H1 (cell line): ENCODE measurements around the gene MYCBP2. TPM values are rescaled to one million over a fixed set of nuclear protein-coding genes. Genes with fewer than 3 reads are reported as not detected.

Experiments used
- EGR1 ChIP-seq: IDR thresholded peaks from 2 replicates; pipeline ENCODE4 v1.6.1; 2011; ENCODE audit warnings: low read depth, low read length, borderline replicate concordance
- FOSL1 ChIP-seq: IDR thresholded peaks from 2 replicates; pipeline ENCODE4 v1.6.1; 2011; ENCODE audit warnings: mild to moderate bottlenecking, low read depth, low read length, moderate library complexity; ENCODE audit not compliant: insufficient read depth
- HDAC6 ChIP-seq: IDR thresholded peaks from one replicate; pipeline ENCODE4 v1.7.1; 2012; ENCODE audit warnings: low read depth, mild to moderate bottlenecking, inconsistent platforms, low read length, moderate library complexity
- KDM1A ChIP-seq: fragments of 200-600, 300-600 bp; sonication (generic); IDR thresholded peaks from 2 replicates; pipeline ENCODE4 v1.7.1; 2016; ENCODE audit warnings: mild to moderate bottlenecking, low read length, borderline replicate concordance
- SP2 ChIP-seq: IDR thresholded peaks from 2 replicates; pipeline ENCODE4 v1.6.1; 2012; ENCODE audit warnings: mild to moderate bottlenecking, low read length, inconsistent platforms
- TAF1 ChIP-seq: IDR thresholded peaks from 2 replicates; pipeline ENCODE4 v1.6.1; 2011; ENCODE audit warnings: mild to moderate bottlenecking, low read depth, low read length
- TCF12 ChIP-seq: IDR thresholded peaks from 2 replicates; pipeline ENCODE4 v1.6.1; 2011; ENCODE audit warnings: low read depth, mild to moderate bottlenecking, low read length
- polyA plus RNA-seq, 7 experiments: library from polyadenylated mRNA; depleted of rRNA in 3 of 7; stranded (reverse) in 5 of 7; unstranded in 2 of 7; fragments of >200 nt in 5 of 7; fragments of 200-250 nt in 2 of 7; gene quantifications; 1 replicate in 5 of 7; 2 replicates in 1 of 7; 4 replicates in 1 of 7; pipeline versions ENCODE4 v1.2.1 to v1.2.3, GENCODE V29; 2011 to 2013; ENCODE audit warnings: missing spikeins in 2 of 7, mixed read lengths in 2 of 7
- total RNA-seq: library from RNA; stranded (reverse); fragmentation: NEBNext Ultra II Directional; extraction: Animal tissue kit (Norgen Biotek cat#: 25700); gene quantifications from 2 replicates; pipeline ENCODE4 v1.2.1, GENCODE V29; 2021
- TF ChIP-seq, protein P1 (sequence below), 3 experiments: IDR thresholded peaks; 1 replicate in 2 of 3; 2 replicates in 1 of 3; pipeline versions ENCODE4 v1.5.1 to v1.6.1; 2011; ENCODE audit warnings: low read length in 3 of 3, mild to moderate bottlenecking in 3 of 3, inconsistent platforms in 2 of 3, low read depth in 1 of 3, moderate library complexity in 1 of 3; ENCODE audit not compliant: insufficient read depth in 1 of 3; ENCODE audit errors: control extremely low read depth in 1 of 3
- TF ChIP-seq, protein P2 (sequence below): fragments of 300-600 bp; sonication (generic); IDR thresholded peaks from 2 replicates; pipeline ENCODE4 v1.7.1; 2012; ENCODE audit warnings: low read length, moderate library complexity, mild to moderate bottlenecking, inconsistent platforms; ENCODE audit not compliant: insufficient replicate concordance

MYCBP2 gene
- total and polyA plus RNA-seq, 2 of the 8 experiments (the other 6 are each of a cell fraction or from before 2014, with no cell fraction given): 19.0 to 52.1 TPM

DNA sequence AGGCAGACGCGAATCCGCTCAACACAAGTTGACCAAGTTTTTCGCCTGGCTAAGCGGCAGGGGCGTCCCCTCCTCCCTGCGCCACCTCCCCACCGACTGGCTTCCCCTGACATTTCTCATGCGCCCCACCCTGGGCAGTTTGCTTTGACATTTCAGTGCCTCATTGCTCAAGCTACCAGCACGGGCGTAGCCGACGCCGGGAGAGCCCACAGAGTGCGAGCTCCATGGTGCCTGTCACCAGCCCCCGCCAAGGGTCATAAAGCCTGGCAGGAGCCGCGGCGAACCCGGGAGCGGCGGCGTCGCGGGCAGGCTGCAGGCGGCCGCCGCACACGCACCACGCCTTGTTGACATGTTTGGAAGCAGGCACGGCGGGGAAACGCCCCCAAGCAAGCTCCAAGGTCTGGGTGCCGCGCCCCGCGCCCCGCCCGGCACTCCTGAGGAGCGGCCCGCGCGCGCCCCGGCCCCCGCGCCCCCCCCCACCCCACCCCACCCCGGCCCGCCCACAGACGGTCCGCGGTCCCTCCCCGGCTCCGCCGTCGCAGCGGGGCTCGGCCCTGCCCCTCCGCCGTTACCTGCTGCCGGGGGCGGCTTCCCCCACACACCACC, 300.5 kb downstream of the MYCBP2 start (continued):
- TF ChIP-seq, protein P1, sequence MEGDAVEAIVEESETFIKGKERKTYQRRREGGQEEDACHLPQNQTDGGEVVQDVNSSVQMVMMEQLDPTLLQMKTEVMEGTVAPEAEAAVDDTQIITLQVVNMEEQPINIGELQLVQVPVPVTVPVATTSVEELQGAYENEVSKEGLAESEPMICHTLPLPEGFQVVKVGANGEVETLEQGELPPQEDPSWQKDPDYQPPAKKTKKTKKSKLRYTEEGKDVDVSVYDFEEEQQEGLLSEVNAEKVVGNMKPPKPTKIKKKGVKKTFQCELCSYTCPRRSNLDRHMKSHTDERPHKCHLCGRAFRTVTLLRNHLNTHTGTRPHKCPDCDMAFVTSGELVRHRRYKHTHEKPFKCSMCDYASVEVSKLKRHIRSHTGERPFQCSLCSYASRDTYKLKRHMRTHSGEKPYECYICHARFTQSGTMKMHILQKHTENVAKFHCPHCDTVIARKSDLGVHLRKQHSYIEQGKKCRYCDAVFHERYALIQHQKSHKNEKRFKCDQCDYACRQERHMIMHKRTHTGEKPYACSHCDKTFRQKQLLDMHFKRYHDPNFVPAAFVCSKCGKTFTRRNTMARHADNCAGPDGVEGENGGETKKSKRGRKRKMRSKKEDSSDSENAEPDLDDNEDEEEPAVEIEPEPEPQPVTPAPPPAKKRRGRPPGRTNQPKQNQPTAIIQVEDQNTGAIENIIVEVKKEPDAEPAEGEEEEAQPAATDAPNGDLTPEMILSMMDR (IDR thresholded peaks at IDR 0.05; ENCODE audit: control extremely low read depth in 1 of 3, insufficient read depth in 1 of 3, low read depth in 1 of 3, low read length in 3 of 3): no peak
- TF ChIP-seq EGR1 (no peak), FOSL1 (no peak), TCF12 (no peak), HDAC6 (no peak), KDM1A (no peak), TAF1 (no peak), SP2 (no peak)
- TF ChIP-seq, protein P2, sequence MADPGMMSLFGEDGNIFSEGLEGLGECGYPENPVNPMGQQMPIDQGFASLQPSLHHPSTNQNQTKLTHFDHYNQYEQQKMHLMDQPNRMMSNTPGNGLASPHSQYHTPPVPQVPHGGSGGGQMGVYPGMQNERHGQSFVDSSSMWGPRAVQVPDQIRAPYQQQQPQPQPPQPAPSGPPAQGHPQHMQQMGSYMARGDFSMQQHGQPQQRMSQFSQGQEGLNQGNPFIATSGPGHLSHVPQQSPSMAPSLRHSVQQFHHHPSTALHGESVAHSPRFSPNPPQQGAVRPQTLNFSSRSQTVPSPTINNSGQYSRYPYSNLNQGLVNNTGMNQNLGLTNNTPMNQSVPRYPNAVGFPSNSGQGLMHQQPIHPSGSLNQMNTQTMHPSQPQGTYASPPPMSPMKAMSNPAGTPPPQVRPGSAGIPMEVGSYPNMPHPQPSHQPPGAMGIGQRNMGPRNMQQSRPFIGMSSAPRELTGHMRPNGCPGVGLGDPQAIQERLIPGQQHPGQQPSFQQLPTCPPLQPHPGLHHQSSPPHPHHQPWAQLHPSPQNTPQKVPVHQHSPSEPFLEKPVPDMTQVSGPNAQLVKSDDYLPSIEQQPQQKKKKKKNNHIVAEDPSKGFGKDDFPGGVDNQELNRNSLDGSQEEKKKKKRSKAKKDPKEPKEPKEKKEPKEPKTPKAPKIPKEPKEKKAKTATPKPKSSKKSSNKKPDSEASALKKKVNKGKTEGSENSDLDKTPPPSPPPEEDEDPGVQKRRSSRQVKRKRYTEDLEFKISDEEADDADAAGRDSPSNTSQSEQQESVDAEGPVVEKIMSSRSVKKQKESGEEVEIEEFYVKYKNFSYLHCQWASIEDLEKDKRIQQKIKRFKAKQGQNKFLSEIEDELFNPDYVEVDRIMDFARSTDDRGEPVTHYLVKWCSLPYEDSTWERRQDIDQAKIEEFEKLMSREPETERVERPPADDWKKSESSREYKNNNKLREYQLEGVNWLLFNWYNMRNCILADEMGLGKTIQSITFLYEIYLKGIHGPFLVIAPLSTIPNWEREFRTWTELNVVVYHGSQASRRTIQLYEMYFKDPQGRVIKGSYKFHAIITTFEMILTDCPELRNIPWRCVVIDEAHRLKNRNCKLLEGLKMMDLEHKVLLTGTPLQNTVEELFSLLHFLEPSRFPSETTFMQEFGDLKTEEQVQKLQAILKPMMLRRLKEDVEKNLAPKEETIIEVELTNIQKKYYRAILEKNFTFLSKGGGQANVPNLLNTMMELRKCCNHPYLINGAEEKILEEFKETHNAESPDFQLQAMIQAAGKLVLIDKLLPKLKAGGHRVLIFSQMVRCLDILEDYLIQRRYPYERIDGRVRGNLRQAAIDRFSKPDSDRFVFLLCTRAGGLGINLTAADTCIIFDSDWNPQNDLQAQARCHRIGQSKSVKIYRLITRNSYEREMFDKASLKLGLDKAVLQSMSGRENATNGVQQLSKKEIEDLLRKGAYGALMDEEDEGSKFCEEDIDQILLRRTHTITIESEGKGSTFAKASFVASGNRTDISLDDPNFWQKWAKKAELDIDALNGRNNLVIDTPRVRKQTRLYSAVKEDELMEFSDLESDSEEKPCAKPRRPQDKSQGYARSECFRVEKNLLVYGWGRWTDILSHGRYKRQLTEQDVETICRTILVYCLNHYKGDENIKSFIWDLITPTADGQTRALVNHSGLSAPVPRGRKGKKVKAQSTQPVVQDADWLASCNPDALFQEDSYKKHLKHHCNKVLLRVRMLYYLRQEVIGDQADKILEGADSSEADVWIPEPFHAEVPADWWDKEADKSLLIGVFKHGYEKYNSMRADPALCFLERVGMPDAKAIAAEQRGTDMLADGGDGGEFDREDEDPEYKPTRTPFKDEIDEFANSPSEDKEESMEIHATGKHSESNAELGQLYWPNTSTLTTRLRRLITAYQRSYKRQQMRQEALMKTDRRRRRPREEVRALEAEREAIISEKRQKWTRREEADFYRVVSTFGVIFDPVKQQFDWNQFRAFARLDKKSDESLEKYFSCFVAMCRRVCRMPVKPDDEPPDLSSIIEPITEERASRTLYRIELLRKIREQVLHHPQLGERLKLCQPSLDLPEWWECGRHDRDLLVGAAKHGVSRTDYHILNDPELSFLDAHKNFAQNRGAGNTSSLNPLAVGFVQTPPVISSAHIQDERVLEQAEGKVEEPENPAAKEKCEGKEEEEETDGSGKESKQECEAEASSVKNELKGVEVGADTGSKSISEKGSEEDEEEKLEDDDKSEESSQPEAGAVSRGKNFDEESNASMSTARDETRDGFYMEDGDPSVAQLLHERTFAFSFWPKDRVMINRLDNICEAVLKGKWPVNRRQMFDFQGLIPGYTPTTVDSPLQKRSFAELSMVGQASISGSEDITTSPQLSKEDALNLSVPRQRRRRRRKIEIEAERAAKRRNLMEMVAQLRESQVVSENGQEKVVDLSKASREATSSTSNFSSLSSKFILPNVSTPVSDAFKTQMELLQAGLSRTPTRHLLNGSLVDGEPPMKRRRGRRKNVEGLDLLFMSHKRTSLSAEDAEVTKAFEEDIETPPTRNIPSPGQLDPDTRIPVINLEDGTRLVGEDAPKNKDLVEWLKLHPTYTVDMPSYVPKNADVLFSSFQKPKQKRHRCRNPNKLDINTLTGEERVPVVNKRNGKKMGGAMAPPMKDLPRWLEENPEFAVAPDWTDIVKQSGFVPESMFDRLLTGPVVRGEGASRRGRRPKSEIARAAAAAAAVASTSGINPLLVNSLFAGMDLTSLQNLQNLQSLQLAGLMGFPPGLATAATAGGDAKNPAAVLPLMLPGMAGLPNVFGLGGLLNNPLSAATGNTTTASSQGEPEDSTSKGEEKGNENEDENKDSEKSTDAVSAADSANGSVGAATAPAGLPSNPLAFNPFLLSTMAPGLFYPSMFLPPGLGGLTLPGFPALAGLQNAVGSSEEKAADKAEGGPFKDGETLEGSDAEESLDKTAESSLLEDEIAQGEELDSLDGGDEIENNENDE: no peak
